Measurements from ENCODE around the gene TSPAN3.

The TSPAN3 gene

GRCh38 chr15:76991741-76992645 lies 78.9 kb downstream of the TSPAN3 start:
- no peak for DNase-seq (ENCODE audit: low read depth in 4 of 4, low spot score in 1 of 4)

All from stimulated activated CD4-positive, alpha-beta T cell treated with anti-CD3 and anti-CD28 coated beads, Interleukin-1b, Interleukin-23, amount 100 ng/mL, for 24 hours (primary cell).